NOMO-1 treated with DMSO at 0.1 percent for 48 hours (cell line): ENCODE results near the gene PALLD.

Experiments used
- DNase-seq: peaks from one replicate; lab custom pipeline; 2025; ENCODE audit not compliant: unreplicated experiment; lab: John Stamatoyannopoulos, UW

The PALLD gene

DNA sequence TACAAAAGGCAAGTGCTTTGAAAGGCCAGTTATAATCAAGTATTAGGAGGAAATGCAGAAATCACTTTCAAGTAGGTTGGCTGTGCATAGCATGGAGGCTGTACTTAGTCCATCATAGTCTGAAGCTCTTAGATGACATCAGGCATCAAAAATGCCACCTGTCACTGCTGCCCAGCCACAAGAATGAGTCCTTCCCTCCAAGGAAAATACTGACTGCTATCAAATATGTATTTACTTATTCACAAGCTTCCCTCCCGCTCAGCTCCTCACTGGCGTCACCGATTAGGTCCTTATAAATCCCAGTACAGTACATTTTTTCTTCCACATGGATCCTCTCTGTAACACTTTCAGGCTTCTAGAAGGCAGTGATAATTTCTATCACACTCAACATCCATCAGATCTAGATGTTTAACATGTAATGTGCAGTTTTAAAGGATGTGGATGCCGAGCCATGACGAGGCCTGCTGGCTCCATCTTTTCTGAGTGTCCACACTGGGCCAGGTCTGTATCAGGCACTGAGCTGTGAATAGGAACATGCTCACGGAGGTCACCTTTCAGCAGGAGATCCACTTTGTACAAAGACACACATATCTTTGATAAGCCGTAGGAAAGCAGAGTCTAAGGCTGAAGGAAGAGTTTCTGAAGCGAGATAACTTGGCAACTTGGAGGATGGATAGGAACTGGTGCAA, 121.9 kb downstream of the PALLD start:
- no peak for DNase-seq

DNA sequence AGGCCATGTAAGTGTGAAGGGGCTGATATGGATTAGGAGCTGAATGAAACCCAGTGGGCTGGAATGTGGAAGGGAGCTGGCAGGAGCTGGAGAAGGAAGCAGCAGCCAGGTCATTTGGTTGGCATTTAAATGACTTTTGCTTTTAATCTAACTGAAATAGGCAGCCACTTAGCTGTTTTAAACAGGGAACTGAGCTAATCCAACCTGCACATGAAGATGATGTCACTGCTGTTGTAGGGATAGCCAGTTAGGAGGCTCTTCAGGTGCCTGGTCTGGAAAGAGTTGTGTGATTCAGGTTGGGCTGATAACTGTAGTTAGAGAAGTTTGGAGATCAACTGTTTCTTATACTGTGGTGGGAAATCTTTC, 122.4 kb downstream of the PALLD start:
- no peak for DNase-seq

DNA sequence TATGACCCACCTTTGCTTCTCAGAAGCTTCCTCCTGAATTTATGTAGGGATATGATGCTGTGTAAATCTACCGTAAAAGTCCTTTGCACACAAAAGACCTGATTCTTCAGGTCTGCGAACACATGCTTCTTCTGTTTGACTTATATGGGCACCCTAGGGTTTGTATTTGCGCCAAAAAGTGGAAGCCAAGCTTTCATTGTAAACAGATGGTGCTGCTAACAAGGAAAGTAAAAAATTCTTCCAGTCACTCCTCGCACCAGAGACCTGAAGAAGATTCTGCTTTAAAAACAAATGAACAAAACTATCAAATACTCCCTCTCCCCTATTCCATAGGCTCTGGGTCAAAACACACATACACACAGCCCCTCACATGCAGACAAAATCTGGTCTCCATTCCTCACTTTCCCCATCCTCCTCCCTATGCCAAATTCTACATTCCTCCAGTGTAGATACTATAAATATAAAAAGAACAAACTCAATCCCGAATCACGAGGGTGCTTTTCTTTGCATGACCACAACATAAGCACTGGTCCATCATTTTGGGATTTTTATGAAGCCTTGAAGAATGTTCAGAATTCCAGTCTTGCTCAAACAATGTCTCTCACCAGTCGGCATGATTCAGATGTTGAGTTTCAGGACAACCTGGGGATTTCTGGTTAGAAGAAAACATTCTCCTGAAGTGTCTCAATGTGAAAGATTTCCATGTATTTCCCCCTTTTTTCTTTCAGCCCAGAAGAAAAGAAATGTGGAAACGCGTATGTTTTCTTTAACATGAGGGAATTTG, 125.1 kb downstream of the PALLD start:
- no peak for DNase-seq

DNA sequence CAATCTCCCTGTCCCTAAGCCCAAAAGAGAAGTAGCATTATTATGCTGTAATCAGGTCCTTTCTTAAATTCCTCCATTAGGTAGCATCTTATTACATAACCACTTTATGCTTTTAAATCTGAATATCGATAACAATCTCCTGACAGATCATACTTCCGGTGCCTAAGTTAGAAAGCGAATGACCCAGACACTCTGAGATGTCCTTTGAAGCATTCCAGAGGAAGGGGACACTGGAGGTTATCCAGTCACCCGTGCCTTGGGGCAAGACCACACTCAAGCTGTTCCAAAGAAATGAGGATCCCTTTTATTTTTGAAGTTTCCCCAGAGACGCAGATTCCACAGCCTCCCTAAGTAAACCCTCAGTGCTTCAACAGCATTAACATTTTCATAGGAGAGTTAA, 125.7 kb downstream of the PALLD start:
- DNase-seq, result no peak

DNA sequence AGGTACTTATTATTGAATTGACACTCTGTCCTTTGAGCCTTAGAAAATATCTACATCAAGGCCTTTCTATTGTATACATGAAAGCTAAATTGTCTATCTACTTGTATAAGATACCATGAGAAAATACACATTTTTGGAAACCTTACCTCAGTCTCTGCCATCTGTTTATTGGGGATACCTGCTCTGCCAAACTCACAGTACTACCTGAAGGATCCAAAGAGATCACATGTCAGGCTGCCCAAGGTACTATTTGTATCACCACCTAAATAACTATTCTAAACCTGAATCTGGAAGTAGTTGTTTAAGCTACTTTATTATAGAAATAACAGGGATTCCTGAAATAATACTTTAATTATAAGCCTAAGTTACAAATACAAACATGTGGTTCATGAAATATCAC, 126.2 kb downstream of the PALLD start:
- DNase-seq, result no peak

DNA sequence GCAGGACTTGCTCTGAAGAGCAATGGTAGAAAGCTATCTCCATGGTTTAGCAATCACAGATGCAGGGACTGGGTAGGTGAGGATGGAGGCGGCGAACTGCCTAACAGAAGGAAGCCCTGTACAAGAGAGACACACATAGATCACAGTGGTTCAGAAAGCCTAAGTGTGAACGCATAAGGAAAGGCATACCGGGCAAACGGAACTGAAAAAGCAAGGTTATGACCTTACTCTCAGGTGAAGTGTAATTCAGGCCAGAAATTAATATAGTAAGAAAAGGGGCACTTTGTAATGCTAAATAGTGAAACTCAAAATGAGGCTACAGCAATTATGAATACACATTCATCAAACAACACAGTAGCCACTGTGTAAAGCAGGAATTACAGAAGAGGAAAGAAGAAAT, 126.6 kb downstream of the PALLD start:
- no peak for DNase-seq

DNA sequence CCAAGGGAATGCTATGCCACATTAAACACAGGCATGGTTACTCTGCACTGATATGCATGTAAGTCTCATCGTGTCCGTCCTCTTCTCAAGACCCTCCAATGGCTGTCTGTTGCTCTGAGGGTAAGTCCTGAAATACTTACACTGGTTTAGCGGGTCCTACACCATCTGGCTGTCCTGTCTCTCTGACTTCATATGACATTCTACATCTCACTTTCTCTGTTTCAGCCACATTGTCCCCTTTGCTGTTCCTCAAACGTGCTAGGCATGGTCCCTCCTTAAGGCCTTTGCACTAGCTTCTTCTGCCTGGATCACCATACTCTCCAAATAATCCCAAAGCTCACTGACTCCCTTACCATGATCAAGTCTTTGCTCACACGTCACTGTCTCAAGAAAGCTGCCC, 131.4 kb downstream of the PALLD start:
- DNase-seq, result no peak

DNA sequence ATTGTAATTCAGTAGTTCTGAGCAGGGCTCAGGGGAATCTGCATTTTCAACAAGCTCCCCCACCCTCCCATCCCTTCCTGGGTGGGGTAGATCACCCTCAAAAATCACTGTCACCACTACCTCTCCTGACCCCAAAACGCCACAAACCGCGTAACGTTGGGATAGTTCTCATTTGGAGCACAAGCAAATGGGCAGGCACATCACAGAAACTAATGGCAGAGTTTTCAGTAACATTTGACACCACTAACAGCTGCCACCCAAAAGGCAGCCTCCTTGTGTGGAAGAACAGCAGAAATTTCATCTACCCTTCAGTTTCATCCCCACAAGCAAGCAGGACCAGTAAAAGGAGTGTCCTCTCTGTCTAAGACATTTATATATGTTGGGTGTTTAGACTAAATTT, 132.7 kb downstream of the PALLD start:
- no peak for DNase-seq

DNA sequence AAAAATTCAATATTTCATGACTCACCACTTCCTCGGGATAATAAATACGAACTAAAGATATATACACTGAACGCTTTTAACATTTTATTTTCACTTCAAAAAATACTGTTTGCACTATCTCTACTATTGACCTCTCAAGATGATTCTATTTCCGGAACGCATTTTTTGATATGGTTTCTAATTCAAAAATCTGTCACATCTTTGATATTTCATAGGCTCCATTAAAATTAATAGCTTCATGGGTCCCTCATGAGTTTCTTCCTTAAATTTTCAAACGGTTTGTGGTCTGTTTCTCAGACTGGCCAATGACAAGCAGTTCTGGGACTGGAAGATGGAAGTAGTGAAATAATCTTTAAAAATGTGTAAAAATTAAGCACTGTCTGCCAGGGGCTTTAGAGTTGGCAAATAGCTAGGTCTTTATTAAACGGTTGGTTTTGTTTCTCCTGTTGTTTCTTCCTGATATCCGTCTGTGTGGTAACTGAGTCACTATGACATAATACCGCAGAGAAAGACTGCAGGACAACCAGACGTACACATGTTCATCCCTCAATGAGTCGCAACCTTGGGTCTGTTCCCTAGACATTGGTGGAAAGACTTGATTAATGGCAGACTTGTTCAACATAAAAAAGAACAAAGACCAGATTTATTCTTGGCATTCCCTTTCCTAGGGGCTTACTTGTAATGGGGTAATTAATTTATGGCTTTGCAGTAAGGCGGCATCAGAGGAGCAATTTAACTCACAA, 133.8 kb downstream of the PALLD start:
- peak; percentile 17 for DNase-seq

DNA sequence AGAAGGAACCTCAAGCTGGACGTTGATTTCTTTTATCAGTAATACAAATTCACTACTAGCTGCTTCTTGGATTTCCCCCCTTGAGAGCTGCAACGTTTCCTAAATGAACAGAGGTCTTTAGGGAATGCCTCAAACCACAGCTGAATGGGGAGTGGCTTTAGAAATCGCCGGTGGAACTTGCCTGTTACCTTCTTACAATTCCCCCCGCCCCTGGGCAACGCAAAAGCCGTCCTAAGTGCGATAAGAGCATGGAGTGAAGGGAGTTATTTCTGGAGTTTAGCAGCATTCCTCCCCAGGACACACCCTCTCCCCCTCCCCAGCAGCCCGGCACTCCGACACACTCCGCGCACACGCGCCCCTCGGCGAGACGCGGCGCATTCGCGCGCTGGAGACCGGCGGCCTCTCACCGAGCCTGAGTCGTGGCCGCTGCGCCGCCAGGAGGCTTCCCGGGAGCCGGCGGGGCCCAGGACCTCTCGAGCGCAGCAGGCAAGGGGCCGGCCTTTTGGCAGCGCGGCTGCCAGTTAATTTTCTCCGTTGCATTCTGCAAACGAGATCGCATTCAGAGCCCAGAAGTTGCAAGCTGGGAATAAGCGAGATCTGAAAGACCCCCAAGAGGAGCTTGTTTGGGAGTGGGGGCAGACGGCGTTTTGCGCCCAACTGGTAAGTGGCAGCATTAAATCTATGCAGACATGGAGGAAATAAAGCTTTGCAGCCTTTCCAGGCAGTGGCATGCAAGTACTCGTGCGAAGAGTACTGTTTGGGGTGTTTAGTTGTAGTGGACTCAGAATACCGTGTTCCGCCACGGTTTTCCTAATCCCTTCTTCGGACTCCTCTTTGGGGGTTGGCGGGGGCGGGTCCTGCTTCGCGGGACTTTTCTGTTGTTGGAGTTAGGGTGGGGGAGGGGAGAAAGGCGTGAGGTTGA, 134.7 kb downstream of the PALLD start:
- no peak for DNase-seq

DNA sequence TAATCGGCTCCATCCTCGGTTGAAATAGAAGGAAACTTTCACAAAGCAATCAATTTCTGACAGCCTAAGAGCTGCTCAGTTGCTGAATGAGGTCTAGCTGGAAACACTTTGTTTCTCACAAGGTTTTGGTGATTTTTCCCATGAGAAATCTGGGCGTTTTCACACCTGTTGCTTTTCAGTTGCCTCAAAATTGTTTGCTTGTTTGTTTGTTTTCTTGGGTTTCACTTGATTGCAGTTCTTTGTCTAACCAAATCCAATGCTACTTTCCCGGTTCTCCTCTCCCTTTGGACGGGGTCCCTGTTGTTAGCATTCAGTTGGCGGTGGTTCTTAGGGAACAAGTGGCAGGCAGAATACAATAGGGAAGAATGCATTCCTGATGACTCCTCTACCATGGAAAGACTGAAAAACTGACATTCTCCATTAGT, 135.5 kb downstream of the PALLD start:
- no peak for DNase-seq

DNA sequence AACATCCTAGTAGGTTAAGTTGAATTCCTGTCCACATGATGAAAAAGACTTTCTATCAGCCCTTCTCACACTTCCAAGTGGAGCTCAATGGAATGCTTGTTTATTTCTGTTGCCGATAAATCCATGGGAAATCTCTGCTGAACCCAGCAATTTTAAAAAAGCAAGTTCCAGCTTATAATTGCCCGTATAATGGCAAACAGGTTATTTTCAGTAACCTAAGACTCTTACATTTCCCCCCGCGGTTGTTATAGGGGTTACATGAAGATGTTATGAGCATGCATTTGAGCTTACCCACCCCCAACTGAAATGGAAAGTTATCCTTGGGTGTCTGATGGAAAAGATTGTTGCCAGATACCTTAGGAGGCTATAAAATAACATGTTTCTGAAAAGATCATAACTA, 136.2 kb downstream of the PALLD start:
- DNase-seq, result no peak

DNA sequence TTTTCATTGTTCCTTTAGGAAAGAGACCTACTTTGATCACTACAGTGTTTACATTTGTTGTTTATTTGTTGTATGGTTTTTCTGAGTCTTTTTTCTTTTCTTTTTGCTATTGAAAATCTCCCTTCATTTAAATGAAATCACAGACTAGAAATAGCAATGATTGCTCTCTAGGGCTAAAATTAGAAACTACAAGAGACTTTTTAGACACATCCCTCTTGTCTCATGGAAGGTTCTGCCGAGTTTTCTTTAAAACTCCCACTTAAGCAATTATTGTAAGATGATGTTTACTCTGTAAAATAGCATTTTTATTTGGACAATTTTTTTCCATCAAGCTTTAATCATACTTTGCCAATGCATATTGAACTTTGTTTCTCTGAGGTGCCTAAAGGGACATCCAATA, 136.6 kb downstream of the PALLD start:
- DNase-seq, result no peak

DNA sequence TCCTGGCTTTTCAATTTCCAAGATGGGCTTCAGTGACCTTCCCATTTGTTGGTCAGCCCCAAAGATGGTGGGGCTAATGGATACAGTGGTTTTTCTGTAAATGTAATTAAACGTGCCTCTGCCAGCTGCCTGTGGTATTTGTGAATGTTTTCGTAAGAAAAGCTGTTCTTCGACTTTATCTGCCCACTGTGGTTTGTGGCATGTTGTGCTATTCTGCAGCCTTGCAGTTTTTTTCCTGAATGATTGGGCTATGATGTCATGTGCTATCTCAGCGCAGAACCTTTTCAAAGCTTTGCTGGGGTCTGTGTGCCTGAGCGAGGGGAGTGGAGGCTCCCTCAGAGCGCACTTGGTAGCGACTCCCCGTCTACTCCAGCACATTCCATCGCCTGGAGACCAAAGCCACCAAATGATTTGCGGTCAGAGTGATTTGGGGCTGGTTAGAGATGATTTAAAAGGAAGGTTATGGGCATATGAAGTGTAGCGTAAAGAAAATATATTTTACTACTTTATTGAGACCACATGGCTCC, 137.5 kb downstream of the PALLD start:
- peak; percentile 66 for DNase-seq

DNA sequence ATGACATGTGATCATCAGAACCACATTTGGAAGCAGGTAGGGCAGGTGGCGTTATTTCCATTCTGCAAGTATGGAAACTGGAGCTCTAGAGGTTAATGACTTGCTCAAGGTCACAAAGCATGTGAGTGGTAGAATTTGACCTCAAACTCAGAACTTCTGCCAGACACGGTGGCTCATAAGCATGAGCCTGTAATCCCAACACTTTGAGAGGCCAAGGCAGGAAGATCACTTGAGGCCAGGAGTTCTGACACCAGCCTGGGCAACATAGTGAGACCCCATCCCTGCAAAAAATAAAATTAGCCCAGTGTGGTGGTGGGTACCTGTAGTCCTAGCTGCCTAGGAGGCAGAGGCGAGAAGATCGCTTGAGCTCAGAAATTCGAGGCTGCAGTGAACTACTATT, 139.2 kb downstream of the PALLD start:
- DNase-seq, result no peak

DNA sequence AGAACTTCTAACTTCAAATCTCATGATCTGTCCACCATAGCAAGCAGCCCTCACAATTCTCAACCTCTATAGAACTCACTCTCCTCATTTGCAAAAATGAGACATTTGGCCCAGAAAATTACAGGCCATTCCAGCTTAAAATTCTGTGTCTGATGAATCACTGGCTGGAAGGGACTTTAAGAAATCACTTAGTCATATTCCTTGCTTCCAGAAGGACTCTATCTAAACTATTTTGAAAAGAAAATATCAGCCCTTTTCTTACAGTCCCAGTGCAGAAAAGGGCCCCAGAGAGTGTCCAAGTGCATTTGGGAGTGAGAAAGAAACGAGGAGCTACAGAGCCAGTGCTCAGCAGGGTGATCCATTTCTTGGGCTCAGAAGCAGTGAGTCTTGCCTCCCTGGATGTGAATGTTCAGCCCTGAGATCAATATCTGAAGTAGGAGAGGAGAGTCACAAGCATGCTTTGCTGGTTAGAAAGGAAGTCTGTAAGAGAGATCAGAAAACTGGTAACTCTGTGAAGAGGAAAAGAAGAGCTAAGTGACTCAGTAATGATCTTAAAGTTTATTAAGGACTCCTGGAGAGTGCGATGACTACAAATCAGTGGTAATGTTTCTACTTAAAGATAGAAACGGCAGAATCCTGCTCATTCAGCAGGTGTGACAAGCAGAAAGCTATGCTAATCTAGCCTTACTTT, 139.8 kb downstream of the PALLD start:
- DNase-seq, result no peak

DNA sequence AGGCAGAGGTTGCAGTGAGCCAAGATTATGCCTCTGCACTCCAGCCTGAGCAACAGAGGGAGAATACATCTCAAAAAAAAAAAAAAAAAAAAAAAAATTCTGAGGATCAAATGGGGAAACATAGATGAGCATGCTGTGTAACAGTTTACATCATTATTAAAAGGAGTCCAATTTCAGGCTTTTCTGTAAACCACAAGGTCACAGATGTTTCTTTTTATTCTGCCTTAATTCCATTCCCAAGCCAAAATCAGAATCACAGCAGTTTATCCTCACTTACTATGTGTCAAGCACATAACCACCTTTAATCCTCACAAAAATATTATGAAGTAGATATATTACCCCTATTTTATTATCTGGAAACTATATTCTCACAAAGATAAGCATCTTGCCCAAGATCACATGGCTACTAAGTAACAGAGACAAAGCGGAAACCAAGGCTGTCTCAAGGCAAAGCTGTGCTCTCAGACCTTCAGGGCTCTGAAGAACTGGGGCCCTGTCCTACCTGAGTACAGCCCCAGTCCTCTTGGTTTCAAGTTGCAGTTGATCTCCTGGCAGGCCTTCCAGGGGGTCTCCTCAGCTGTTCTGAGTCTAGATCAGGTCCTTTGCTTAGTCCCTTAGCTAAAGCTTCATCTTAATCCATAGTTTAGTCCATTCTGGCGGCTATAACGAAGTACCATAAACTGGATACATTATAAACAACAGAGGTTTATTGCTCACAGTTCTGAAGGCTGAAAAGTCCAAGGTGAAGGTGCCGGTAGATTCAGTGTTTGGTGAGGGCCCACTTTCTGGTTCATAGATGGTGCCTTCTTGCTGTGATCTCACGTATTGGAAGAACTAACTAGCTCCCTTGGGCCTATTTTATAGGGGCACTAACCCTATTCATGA, 141.3 kb downstream of the PALLD start:
- no peak for DNase-seq

DNA sequence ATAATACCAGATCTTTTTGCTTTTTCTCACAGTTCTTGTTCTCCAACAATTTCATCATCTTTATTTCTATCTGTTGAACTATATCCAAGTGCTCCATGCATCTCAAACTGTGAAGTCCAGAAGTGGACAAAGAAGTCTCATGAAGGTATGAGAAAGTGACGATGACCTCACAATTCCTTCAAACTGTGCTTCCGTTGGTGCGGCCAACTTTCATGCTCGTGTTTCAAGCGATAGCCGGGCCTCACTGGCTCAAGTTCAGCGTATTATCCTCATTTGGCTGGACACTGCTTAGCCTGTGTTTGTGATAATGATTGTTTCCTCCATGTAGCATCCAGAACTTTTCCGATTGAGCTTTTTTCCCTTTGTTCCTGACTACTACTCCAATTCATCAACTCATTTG, 143.1 kb downstream of the PALLD start:
- DNase-seq, result no peak

DNA sequence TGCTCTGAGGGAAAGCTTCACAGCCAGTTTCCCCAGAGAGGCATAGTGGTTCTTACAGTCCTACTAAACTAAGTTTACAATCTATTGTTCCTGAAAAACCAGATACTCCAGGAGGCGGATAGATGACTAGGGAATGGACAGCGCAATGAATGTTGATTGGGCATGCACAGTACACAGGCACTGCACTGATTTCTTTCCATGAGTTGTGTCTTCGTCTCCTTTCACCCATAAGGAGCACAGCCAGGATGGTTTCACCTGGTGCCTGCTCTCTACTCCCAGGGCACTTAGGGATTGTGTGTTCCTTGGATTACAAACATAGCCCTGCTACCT, 144.9 kb downstream of the PALLD start:
- DNase-seq, result no peak
